ENCODE measurements around the gene LRRN1. TPM values are rescaled to one million over a fixed set of nuclear protein-coding genes. Genes with fewer than 3 reads are reported as not detected.

LRRN1 gene
- total and polyA plus RNA-seq, 2 donors (not counting 1 experiment from before 2014, with no cell fraction given): 1.1 to 2.5 TPM

- no peaks in the 10 kb centered on the region for H3K79me2 ChIP-seq (ENCODE audit: control insufficient read depth, insufficient read depth, low read length)
These were observed 7.6 kb downstream of the LRRN1 start for GRCh38 chr3:3806856-3807255.

GRCh38 chr3:3813013-3813412 is 13.8 kb downstream of the LRRN1 start:
- no peak overlapping the region for H3K4me3 ChIP-seq (ENCODE audit: control extremely low read depth in 1 of 5, extremely low read depth in 1 of 5, insufficient read depth in 1 of 5, low read depth in 2 of 5, low read length in 4 of 5)
- no peak overlapping the region for H3K4me2 ChIP-seq (replicated peaks; ENCODE audit: low read depth, low read length, poor library complexity, severe bottlenecking)
- H3K36me3 ChIP-seq (replicated peaks in 1 of 2; ENCODE audit: control extremely low read depth in 1 of 2, control insufficient read depth in 1 of 2, extremely low read depth in 1 of 2, insufficient read depth in 2 of 2, low read length in 1 of 2): no peaks in the 10 kb centered on the region
- ChIA-PET CTCF (interaction anchor here (0.7 kb wide), 1 partner anchor 11 kb away, joined by 3 read pairs; no protein-coding TSS in a partner anchor), POLR2A (no interaction called here)
- no peaks in the 10 kb centered on the region for H3K4me1 ChIP-seq (ENCODE audit: control insufficient read depth in 2 of 2, insufficient read depth in 2 of 2, low read length in 2 of 2)
- Mint-ChIP-seq H3K9me3 (ENCODE audit: insufficient read depth) (no peaks in the 10 kb centered on the region), H3K4me1 (no peaks in the 10 kb centered on the region), H3K27ac (no peak overlapping the region), H3K4me3 (no peak overlapping the region), H3K27me3 (no peaks in the 10 kb centered on the region)
- no peak overlapping the region for H3K27ac ChIP-seq (ENCODE audit: low read length in 2 of 2)
- no peaks in the 10 kb centered on the region for H3K27me3 ChIP-seq (replicated peaks in 1 of 4; ENCODE audit: control extremely low read depth in 1 of 4, control insufficient read depth in 3 of 4, insufficient read depth in 4 of 4, low read length in 3 of 4)
- no peak for DNase-seq
- intact Hi-C loops (cut with micrococcal nuclease): no loop called here
- no peaks in the 10 kb centered on the region for H4K20me1 ChIP-seq (ENCODE audit: control insufficient read depth, insufficient read depth, low read length, poor library complexity, severe bottlenecking)
- peaks cover 0 to 1% (median 0%) of the 10 kb centered on the region in 3 donors for H3K9me3 ChIP-seq (ENCODE audit: control extremely low read depth in 1 of 3, control insufficient read depth in 2 of 3, insufficient read depth in 1 of 3, low read length in 2 of 3)
- H3K9ac ChIP-seq (ENCODE audit: low read length): no peak overlapping the region
- no peak overlapping the region for H2AFZ ChIP-seq (ENCODE audit: insufficient read depth, low read depth, low read length, poor library complexity, severe bottlenecking)
- WGBS (ENCODE audit: insufficient coverage): 100% methylated on average over 3 of the region's 5 CpGs
- ATAC-seq (ENCODE audit: low read depth): no peak
- H3K79me2 ChIP-seq (ENCODE audit: control insufficient read depth, insufficient read depth, low read length): no peaks in the 10 kb centered on the region
- TF ChIP-seq CTCF (IDR thresholded peaks at IDR 0.05): no peak
- no peak for TF ChIP-seq EZH2 (IDR thresholded peaks at IDR 0.05; ENCODE audit: borderline replicate concordance, insufficient read depth, low read depth, low read length, poor library complexity, severe bottlenecking)

More at GRCh38 chr3:3806856-3807255, 7.6 kb downstream of the LRRN1 start:
- H4K20me1 ChIP-seq (ENCODE audit: control insufficient read depth, insufficient read depth, low read length, poor library complexity, severe bottlenecking): no peaks in the 10 kb centered on the region
- no peaks in the 10 kb centered on the region for H3K36me3 ChIP-seq (replicated peaks in 1 of 2; ENCODE audit: control extremely low read depth in 1 of 2, control insufficient read depth in 1 of 2, extremely low read depth in 1 of 2, insufficient read depth in 2 of 2, low read length in 1 of 2)
- ChIA-PET POLR2A (no interaction called here), CTCF (no interaction called here)
- no peak overlapping the region for H3K4me2 ChIP-seq (replicated peaks; ENCODE audit: low read depth, low read length, poor library complexity, severe bottlenecking)
- H3K9ac ChIP-seq (ENCODE audit: low read length): no peak overlapping the region
- no peaks in the 10 kb centered on the region for H3K9me3 Mint-ChIP-seq (ENCODE audit: insufficient read depth)
- peaks cover 16% of the 10 kb centered on the region for H3K27me3 Mint-ChIP-seq
- no peaks in the 10 kb centered on the region for H3K9me3 ChIP-seq (ENCODE audit: control extremely low read depth in 1 of 3, control insufficient read depth in 2 of 3, insufficient read depth in 1 of 3, low read length in 2 of 3)
- 81% methylated on average over 3 of the region's 6 CpGs for WGBS (ENCODE audit: insufficient coverage)
- no peaks in the 10 kb centered on the region for H3K4me1 Mint-ChIP-seq
- H3K4me3 Mint-ChIP-seq: no peak overlapping the region
- peaks cover 0 to 5% (median 0%) of the 10 kb centered on the region in 4 experiments for H3K27me3 ChIP-seq (replicated peaks in 1 of 4; ENCODE audit: control extremely low read depth in 1 of 4, control insufficient read depth in 3 of 4, insufficient read depth in 4 of 4, low read length in 3 of 4)
- TF ChIP-seq EZH2 (IDR thresholded peaks at IDR 0.05; ENCODE audit: borderline replicate concordance, insufficient read depth, low read depth, low read length, poor library complexity, severe bottlenecking): no peak
- no peak for TF ChIP-seq CTCF (IDR thresholded peaks at IDR 0.05)
- no peak overlapping the region for H3K4me3 ChIP-seq (ENCODE audit: control extremely low read depth in 1 of 5, extremely low read depth in 1 of 5, insufficient read depth in 1 of 5, low read depth in 2 of 5, low read length in 4 of 5)
- no peak overlapping the region for H3K27ac ChIP-seq (ENCODE audit: low read length in 2 of 2)
- no peak overlapping the region for H2AFZ ChIP-seq (ENCODE audit: insufficient read depth, low read depth, low read length, poor library complexity, severe bottlenecking)
- DNase-seq (no peak), ATAC-seq (ENCODE audit: low read depth) (no peak)
- no peak overlapping the region for H3K27ac Mint-ChIP-seq
- H3K4me1 ChIP-seq (ENCODE audit: control insufficient read depth in 2 of 2, insufficient read depth in 2 of 2, low read length in 2 of 2): no peaks in the 10 kb centered on the region
- intact Hi-C loops (cut with micrococcal nuclease): no loop called here

Measured in B cell (primary cell).